22Rv1 (cell line): ENCODE measurements around the gene VARS2.

Experiments used
- ZFX ChIP-seq: fragments of 450-650 bp; IDR thresholded peaks from 2 replicates; pipeline ENCODE4 v1.6.1; 2017; ENCODE audit warnings: antibody characterized with exemption, borderline replicate concordance
- TF ChIP-seq, protein P1 (sequence below): fragments of 450-650 bp; IDR thresholded peaks from 2 replicates; pipeline ENCODE4 v1.5.1; 2017; ENCODE audit warnings: mild to moderate bottlenecking

DNA sequence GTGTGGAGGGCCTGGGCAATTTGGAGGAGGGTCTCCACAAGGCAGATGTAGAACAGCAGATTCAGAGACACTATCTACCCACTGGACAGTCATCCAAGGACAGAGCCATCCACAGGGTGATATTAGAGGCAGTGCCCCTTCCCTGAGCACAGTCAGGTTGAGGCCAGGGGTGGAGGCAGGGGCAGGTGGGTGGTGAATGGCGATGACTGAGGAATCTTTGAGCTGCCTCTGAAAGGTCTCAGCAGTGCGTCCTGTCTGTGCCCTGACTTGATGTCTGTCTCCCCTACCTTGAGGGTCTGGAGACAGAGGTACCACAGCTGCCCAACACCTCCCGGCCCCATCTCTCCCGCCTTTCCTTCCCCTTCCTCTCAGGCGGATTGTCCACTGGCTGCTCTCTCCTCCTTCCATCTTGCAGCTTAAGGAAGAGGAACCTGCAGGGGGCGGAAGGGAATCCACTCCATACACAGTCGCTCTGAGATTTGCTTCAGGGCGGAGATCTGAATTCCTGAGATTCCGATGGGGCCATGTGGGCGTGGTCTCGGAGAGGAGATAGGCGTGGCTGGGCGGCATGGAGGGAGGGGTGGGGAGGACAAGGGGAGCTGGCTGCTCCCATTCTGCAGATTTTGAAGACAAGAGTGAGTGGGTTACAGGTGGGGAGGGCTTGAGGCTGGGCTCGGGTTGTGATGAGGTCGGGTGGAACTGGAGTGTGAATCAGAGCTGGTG lies 28.5 kb downstream of the VARS2 start:
- TF ChIP-seq, protein P1, sequence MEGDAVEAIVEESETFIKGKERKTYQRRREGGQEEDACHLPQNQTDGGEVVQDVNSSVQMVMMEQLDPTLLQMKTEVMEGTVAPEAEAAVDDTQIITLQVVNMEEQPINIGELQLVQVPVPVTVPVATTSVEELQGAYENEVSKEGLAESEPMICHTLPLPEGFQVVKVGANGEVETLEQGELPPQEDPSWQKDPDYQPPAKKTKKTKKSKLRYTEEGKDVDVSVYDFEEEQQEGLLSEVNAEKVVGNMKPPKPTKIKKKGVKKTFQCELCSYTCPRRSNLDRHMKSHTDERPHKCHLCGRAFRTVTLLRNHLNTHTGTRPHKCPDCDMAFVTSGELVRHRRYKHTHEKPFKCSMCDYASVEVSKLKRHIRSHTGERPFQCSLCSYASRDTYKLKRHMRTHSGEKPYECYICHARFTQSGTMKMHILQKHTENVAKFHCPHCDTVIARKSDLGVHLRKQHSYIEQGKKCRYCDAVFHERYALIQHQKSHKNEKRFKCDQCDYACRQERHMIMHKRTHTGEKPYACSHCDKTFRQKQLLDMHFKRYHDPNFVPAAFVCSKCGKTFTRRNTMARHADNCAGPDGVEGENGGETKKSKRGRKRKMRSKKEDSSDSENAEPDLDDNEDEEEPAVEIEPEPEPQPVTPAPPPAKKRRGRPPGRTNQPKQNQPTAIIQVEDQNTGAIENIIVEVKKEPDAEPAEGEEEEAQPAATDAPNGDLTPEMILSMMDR: peak; percentile 77
- no peak for TF ChIP-seq ZFX
